ENCODE data around the gene JAKMIP1.

Gene JAKMIP1

GRCh38 chr4:6042293-6043063 lies 157.9 kb downstream of the JAKMIP1 start:
- no peak for DNase-seq (ENCODE audit: low spot score)

DNA sequence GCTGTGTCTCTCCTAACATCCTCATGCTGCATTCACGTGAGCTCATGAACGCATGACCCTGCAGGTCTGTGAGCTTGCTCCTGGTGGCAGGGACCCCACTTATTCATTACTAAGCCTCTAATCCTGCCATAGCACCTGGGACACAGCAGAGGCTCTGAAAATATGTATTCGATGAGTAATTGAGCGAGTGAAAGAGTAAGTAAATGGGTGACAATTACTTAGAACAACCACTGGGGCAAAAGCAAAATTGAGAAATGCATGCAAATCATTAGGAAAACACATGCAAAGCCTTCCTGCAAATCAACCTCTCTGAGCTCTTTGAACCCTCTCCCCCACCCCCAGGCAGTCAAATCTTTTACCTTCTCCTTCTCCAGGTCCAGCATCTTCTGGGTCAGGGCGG lies 158.5 kb downstream of the JAKMIP1 start:
- no peak for DNase-seq (ENCODE audit: low spot score)

GRCh38 chr4:6038711-6039110 lies 161.6 kb downstream of the JAKMIP1 start:
- no peak for DNase-seq (ENCODE audit: low spot score)

GRCh38 chr4:6035786-6036185 lies 164.6 kb downstream of the JAKMIP1 start:
- no peak for DNase-seq (ENCODE audit: low spot score)

- no peak for DNase-seq (ENCODE audit: low spot score)
These were observed 167.0 kb downstream of the JAKMIP1 start for GRCh38 chr4:6033381-6033780.

- DNase-seq (ENCODE audit: low spot score) = no peak
These were observed 167.8 kb downstream of the JAKMIP1 start for GRCh38 chr4:6032249-6033244.

DNA sequence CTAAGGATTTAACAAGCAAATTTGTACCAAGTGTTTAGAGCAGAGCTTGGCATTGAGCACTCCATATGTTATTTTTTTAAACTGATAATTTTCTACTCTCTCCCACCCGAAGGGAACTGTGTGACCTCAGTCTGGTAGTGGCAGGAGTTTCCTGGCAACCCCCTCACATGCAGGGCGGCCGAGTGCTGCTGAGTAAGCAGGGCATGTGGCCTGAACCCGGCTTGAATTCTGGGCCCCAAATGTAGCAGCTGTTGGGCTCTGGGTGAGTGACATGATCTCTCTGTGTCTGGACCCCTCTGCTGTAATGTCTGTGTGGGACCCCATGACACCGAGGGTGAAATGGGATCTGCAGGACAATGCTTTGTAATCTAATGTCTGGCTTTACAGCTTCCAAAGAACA lies 168.5 kb downstream of the JAKMIP1 start:
- no peak for DNase-seq (ENCODE audit: low spot score)

- no peak for DNase-seq (ENCODE audit: low spot score)
These were observed 169.7 kb downstream of the JAKMIP1 start for GRCh38 chr4:6030679-6031078.

DNA sequence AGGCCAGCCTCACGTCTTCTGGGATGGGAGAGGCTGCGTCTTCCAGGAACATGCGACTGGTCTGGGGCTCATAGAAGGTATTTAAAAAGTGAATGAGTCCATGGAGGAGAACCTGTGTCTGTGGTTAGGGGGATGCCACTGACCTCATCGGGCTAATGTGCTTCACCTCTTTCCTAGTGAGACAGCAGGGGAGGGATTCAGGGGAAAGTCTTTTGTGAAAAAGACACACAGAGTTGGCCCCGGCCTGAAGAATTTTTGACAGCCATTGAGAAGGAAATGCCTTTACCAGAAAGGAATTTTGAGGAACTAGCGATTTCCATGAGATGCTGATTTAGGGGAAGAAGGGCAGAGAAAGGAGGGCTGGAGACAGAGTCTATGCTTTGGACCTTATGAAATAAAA lies 171.1 kb downstream of the JAKMIP1 start:
- DNase-seq (ENCODE audit: low spot score) = no peak

GRCh38 chr4:6028168-6028567 lies 172.2 kb downstream of the JAKMIP1 start:
- DNase-seq (ENCODE audit: low spot score) = no peak

DNA sequence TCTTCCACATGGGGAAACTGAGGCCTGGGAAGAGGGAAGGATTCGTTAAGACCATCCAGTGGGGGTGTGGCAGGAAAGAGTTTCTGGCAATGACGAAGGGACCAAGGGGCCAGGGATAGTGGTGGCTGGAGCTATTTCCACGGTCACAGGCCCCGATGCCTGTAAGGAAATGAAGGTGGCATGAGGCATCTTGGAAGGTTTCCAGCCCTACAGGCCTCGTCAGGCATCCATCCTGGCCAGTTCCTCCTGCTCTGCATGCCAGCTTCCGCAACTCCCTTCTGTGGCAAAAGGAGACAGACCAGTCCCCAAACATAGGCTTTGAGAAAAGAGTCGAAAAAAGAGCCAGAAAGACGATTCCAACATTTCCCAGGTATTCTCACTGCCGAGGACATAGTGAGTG lies 173.0 kb downstream of the JAKMIP1 start:
- DNase-seq (ENCODE audit: low spot score) = no peak

DNA sequence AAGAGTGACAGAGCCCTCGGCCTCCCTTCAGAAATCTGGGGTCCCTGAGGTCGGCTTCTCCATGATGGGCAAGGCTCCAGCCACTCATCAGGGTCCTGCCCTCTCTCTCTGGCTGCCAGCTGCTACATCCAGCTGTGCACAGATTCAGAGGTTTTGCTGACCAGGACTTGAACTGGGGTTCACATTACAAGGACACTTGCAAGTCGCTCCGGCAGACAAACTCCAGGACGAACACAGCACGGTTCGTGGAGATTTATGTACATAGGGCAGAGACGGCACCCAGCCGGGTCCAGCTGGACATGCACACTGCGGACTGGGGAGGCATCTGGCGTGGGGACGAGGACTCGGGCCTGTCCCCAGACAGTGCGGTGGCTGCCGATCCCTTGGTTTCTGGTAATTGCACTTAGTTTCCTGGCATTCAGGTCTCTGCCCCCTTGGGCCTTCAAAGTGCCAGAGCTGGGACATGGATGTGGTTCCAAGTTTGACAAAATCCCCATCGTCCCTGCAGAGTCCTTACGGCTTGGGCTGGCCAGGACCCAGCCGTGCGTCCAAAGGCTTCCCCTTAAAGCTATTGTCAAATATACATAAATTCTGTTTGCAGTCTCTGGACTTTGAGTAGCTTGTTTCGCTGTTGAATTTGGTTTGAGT lies 175.9 kb downstream of the JAKMIP1 start:
- no peak for DNase-seq (ENCODE audit: low spot score)

- no peak for DNase-seq (ENCODE audit: low spot score)
These were observed 176.6 kb downstream of the JAKMIP1 start for GRCh38 chr4:6023731-6024130.

- no peak for DNase-seq (ENCODE audit: low spot score)
These were observed 177.6 kb downstream of the JAKMIP1 start for GRCh38 chr4:6022607-6023288.

DNA sequence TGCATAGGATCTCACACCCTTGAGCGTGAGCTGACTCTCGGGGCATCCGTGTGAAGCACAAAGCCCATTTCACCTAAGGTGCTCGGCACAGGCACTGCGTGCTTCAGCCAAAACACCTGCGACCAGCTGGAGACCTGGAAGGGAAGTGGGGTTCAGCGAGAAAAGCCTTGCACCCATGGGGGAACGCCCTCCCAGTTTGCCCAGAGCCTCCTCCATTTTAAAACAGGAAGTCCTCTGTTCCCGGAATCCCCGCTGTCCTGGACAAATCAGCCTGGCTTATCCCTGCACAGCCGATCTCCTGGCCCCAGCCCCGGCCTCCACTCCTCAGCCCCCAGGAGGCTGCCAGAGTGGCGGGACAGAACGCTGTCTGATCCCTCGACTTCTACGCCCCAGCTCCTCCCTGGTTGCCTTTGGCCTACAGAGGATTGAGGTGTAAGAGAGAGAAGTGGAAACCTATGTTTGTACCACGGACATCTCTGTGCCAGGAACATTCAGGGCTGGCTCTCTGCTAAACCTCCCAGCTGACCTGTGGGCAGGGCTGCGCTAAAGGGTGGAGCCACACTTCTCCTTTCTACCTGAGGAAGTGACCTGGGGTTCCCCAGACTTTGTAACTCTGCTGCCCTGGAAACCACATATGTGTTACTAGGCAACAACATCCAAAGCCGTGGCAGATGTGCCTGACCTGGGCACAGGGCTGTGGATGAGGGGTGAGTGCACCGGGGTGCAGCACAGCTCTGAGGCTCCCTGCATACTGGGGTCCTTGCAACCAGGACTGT lies 178.3 kb downstream of the JAKMIP1 start:
- DNase-seq (ENCODE audit: low spot score) = no peak

- DNase-seq (ENCODE audit: low spot score) = no peak
These were observed 179.7 kb downstream of the JAKMIP1 start for GRCh38 chr4:6020613-6021012.

DNA sequence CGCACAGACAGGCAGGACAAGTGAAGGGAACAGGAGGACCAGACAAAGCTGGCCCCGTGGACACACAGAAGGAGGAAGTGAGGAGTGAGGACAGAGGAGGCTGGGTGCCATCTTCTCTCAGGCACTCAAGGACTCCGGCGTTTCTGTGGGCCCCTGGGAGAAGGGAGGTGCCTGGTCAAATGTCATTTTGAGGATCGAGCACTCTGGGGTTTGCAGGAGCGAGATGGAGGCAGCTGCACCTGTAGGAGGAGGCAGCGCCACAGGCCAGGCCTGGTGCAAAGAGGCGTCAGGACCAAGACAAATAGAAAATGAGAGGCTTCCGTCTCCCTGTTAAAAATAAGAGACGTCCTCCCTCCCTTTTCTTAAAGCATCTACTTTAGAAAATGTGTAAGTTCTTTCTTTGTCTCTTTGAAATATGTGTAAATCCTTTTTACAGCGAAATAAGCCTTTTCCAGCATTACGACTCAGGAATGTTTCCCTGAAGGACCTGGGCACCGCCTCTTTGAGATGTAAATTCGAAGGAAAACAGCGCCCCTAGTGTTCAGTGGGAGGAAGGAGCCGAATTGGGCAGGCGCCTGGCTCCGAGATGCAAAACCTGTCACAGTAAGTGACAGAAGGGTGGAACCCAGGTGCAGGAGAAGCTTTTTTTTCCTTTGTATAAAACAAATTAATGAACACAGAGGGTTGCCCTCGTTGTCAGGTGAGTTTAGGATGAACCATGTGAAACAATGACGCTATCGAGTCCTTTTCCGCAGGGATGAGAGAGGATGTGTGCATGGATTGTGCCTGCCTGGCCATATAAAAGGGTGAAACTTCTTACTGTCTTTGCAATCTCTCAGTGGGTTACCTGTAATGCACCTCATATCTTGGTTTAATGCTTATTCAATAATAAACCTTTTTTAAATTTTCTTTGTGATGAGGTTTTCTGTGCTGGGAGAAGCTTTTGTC lies 180.8 kb downstream of the JAKMIP1 start:
- peak; percentile 63 for DNase-seq (ENCODE audit: low spot score)

- DNase-seq (ENCODE audit: low spot score) = no peak
These were observed 182.0 kb downstream of the JAKMIP1 start, which contains the start of gene C4orf50 for GRCh38 chr4:6018331-6018730. Gene C4orf50 (minus strand): TSS chr4:6018431.

GRCh38 chr4:6017800-6018199 lies 182.5 kb downstream of the JAKMIP1 start:
- DNase-seq (ENCODE audit: low spot score) = peak; percentile 9

- DNase-seq (ENCODE audit: low spot score) = no peak
These were observed 183.3 kb downstream of the JAKMIP1 start for GRCh38 chr4:6017030-6017429.

Measured in RKO (cell line).